ENCODE measurements around the gene LLGL1. TPM values are rescaled to one million over a fixed set of nuclear protein-coding genes. Genes with fewer than 3 reads are reported as not detected.

The LLGL1 gene
- total and polyA plus RNA-seq, 2 donors (not counting 3 experiments of a cell fraction or from before 2014, with no cell fraction given): 34.9 to 47.1 TPM

DNA sequence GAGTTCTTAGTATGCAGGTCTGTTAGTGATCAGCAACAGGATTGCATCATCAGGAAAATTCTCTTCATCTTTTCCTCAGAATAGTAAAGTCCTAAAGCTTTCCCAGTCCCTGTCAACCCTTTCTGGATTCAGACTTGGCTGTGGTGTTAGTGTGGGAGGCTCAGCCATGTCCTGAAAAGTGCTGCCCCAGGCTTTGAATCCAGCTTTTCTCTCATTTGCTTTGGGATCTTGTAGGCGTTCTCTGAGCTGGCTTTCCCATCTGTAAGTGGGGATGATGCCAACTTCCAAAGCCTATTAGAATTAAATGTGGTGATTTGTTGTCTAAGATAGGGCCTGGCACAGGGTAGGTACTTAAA, 38.8 kb upstream of the LLGL1 start:
- dilution Hi-C loops (cut with MboI; ENCODE audit: extremely low pct_ligation_motif_present, low sequenced_read_pairs) (no loop called here), intact Hi-C loops (cut with micrococcal nuclease) (no loop called here)
- H4K20me1 ChIP-seq (replicated peaks; ENCODE audit: control insufficient read depth, extremely low read depth, insufficient read depth, low read length): no peaks in the 10 kb centered on the region
- ChIA-PET CTCF (interaction anchor here (1.3 to 1.8 kb wide), 2 partner anchors 16 to 46 kb away, joined by 4 to 8 read pairs; no protein-coding TSS in a partner anchor), POLR2A (no interaction called here)
- H3K4me2 ChIP-seq (ENCODE audit: insufficient read depth, low read length): peak overlapping the region; percentile 93
- peak overlapping the region in 2 of 3 experiments; percentile 7 to 79 for H3K4me3 ChIP-seq (replicated peaks in 1 of 3; ENCODE audit: insufficient read depth in 1 of 3, low read depth in 1 of 3, low read length in 3 of 3)
- no peaks in the 10 kb centered on the region for H3K36me3 ChIP-seq (ENCODE audit: control insufficient read depth in 2 of 2, extremely low read depth in 1 of 2, insufficient read depth in 2 of 2, low read length in 2 of 2)
- no peaks in the 10 kb centered on the region for H3K27me3 ChIP-seq (ENCODE audit: control insufficient read depth in 2 of 2, insufficient read depth in 2 of 2, low read length in 2 of 2)
- BruUV-seq (replicated peaks): no TSS peak
- H3K9ac ChIP-seq (replicated peaks; ENCODE audit: extremely low read depth, insufficient read depth, low read length): peak overlapping the region; percentile 17
- peak; percentile 33 for DNase-seq (ENCODE audit: low read depth, low spot score)
- TF ChIP-seq POLR2A (IDR thresholded peaks at IDR 0.05; ENCODE audit: low read depth, low read length) (no peak), EZH2 (IDR thresholded peaks at IDR 0.05; ENCODE audit: borderline replicate concordance, low read depth, low read length, severe bottlenecking) (no peak), FOS (IDR thresholded peaks at IDR 0.05; ENCODE audit: borderline replicate concordance, insufficient read depth, low read length) (no peak), MYC (IDR thresholded peaks at IDR 0.05; ENCODE audit: low read depth, low read length) (no peak), GATA2 (IDR thresholded peaks at IDR 0.05; ENCODE audit: insufficient read depth, insufficient read length, low read depth, low read length) (no peak), JUN (IDR thresholded peaks at IDR 0.05; ENCODE audit: borderline replicate concordance, insufficient read depth, insufficient read length, low read depth) (no peak), POLR2AphosphoS5 (IDR thresholded peaks at IDR 0.05; ENCODE audit: insufficient read depth, low read depth, low read length) (no peak)
- TF ChIP-seq, protein P1, sequence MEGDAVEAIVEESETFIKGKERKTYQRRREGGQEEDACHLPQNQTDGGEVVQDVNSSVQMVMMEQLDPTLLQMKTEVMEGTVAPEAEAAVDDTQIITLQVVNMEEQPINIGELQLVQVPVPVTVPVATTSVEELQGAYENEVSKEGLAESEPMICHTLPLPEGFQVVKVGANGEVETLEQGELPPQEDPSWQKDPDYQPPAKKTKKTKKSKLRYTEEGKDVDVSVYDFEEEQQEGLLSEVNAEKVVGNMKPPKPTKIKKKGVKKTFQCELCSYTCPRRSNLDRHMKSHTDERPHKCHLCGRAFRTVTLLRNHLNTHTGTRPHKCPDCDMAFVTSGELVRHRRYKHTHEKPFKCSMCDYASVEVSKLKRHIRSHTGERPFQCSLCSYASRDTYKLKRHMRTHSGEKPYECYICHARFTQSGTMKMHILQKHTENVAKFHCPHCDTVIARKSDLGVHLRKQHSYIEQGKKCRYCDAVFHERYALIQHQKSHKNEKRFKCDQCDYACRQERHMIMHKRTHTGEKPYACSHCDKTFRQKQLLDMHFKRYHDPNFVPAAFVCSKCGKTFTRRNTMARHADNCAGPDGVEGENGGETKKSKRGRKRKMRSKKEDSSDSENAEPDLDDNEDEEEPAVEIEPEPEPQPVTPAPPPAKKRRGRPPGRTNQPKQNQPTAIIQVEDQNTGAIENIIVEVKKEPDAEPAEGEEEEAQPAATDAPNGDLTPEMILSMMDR (IDR thresholded peaks at IDR 0.05; ENCODE audit: extremely low read depth in 1 of 2, insufficient read depth in 1 of 2, low read depth in 1 of 2, low read length in 2 of 2): no peak
- TF ChIP-seq, protein P2, sequence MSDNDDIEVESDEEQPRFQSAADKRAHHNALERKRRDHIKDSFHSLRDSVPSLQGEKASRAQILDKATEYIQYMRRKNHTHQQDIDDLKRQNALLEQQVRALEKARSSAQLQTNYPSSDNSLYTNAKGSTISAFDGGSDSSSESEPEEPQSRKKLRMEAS (IDR thresholded peaks at IDR 0.05; ENCODE audit: insufficient read depth, insufficient read length): no peak
- peaks cover 76% of the 10 kb centered on the region for H3K79me2 ChIP-seq (ENCODE audit: control insufficient read depth, insufficient read depth, low read length)
- H2AFZ ChIP-seq (ENCODE audit: low read depth, low read length): no peak overlapping the region
- no peaks in the 10 kb centered on the region for H3K9me3 ChIP-seq (replicated peaks; ENCODE audit: control insufficient read depth, insufficient read depth, low read length)
- peak; percentile 55 for FAIRE-seq
- no peak overlapping the region for H3K27ac ChIP-seq (ENCODE audit: insufficient read depth, low read depth, low read length)
- peaks cover 67% of the 10 kb centered on the region for H3K4me1 ChIP-seq (ENCODE audit: control insufficient read depth, extremely low read depth, insufficient read depth, low read length)
- no peaks in the 10 kb centered on the region for H3K9me1 ChIP-seq (replicated peaks; ENCODE audit: control insufficient read depth, extremely low read depth, insufficient read depth, low read length)
